Measurements from ENCODE around the gene ZNF562. TPM values are rescaled to one million over a fixed set of nuclear protein-coding genes. Genes with fewer than 3 reads are reported as not detected.

Gene ZNF562
- total RNA-seq, 1 donor from 2014 or later: 28.4 TPM

- H3K9me3 Mint-ChIP-seq (ENCODE audit: low read depth): peaks cover 26% of the 10 kb centered on the region
- H3K36me3 Mint-ChIP-seq (ENCODE audit: insufficient read depth): peaks cover 33% of the 10 kb centered on the region
- H3K4me3 Mint-ChIP-seq (ENCODE audit: low read depth): peak overlapping the region; percentile 88
- H3K27ac Mint-ChIP-seq: peak overlapping the region; percentile 100
- no peaks in the 10 kb centered on the region for H3K27me3 Mint-ChIP-seq
- no peak for TF ChIP-seq CTCF (IDR thresholded peaks at IDR 0.05; ENCODE audit: unreplicated experiment)
- no peak for DNase-seq (ENCODE audit: low spot score, unreplicated experiment)
- peaks cover 4% of the 10 kb centered on the region for H3K4me1 Mint-ChIP-seq (ENCODE audit: low read depth)
Measured at GRCh38 chr19:9673912-9674662, 813 bp downstream of the ZNF562 start.

GRCh38 chr19:9672893-9673292 is 2.0 kb downstream of the ZNF562 start:
- Mint-ChIP-seq H3K36me3 (ENCODE audit: insufficient read depth) (peaks cover 44% of the 10 kb centered on the region), H3K4me3 (ENCODE audit: low read depth) (peak overlapping the region; percentile 70), H3K27me3 (no peaks in the 10 kb centered on the region), H3K27ac (peak overlapping the region; percentile 88), H3K4me1 (ENCODE audit: low read depth) (peaks cover 4% of the 10 kb centered on the region), H3K9me3 (ENCODE audit: low read depth) (peaks cover 36% of the 10 kb centered on the region)
- no peak for TF ChIP-seq CTCF (IDR thresholded peaks at IDR 0.05; ENCODE audit: unreplicated experiment)
- no peak for DNase-seq (ENCODE audit: low spot score, unreplicated experiment)

GRCh38 chr19:9671655-9672054 is 3.2 kb downstream of the ZNF562 start:
- H3K27ac Mint-ChIP-seq: no peak overlapping the region
- H3K4me1 Mint-ChIP-seq (ENCODE audit: low read depth): peaks cover 4% of the 10 kb centered on the region
- no peak overlapping the region for H3K4me3 Mint-ChIP-seq (ENCODE audit: low read depth)
- DNase-seq (ENCODE audit: low spot score, unreplicated experiment): no peak
- no peaks in the 10 kb centered on the region for H3K27me3 Mint-ChIP-seq
- H3K9me3 Mint-ChIP-seq (ENCODE audit: low read depth): peaks cover 44% of the 10 kb centered on the region
- peaks cover 53% of the 10 kb centered on the region for H3K36me3 Mint-ChIP-seq (ENCODE audit: insufficient read depth)
- TF ChIP-seq CTCF (IDR thresholded peaks at IDR 0.05; ENCODE audit: unreplicated experiment): no peak

GRCh38 chr19:9668544-9668943 is 6.4 kb downstream of the ZNF562 start:
- Mint-ChIP-seq H3K36me3 (ENCODE audit: insufficient read depth) (peaks cover 57% of the 10 kb centered on the region), H3K9me3 (ENCODE audit: low read depth) (peaks cover 44% of the 10 kb centered on the region), H3K27me3 (no peaks in the 10 kb centered on the region), H3K4me1 (ENCODE audit: low read depth) (peaks cover 2% of the 10 kb centered on the region), H3K4me3 (ENCODE audit: low read depth) (no peak overlapping the region), H3K27ac (no peak overlapping the region)
- TF ChIP-seq CTCF (IDR thresholded peaks at IDR 0.05; ENCODE audit: unreplicated experiment): no peak
- no peak for DNase-seq (ENCODE audit: low spot score, unreplicated experiment)

GRCh38 chr19:9667898-9668297 is 7.0 kb downstream of the ZNF562 start:
- H3K36me3 Mint-ChIP-seq (ENCODE audit: insufficient read depth): peaks cover 56% of the 10 kb centered on the region
- no peak overlapping the region for H3K4me3 Mint-ChIP-seq (ENCODE audit: low read depth)
- H3K9me3 Mint-ChIP-seq (ENCODE audit: low read depth): peaks cover 41% of the 10 kb centered on the region
- no peaks in the 10 kb centered on the region for H3K27me3 Mint-ChIP-seq
- H3K4me1 Mint-ChIP-seq (ENCODE audit: low read depth): peaks cover 2% of the 10 kb centered on the region
- TF ChIP-seq CTCF (IDR thresholded peaks at IDR 0.05; ENCODE audit: unreplicated experiment): no peak
- H3K27ac Mint-ChIP-seq: no peak overlapping the region
- DNase-seq (ENCODE audit: low spot score, unreplicated experiment): no peak
